Measurements from ENCODE around the gene ZNF365. TPM values are rescaled to one million over a fixed set of nuclear protein-coding genes. Genes with fewer than 3 reads are reported as not detected.
A peak's percentile ranks its signal among the peaks of the same experiment; 100 is the strongest.

Gene ZNF365
- total RNA-seq, 1 donor from 2014 or later = 8.9 TPM

GRCh38 chr10:62336404-62336803 lies 37.8 kb upstream of the ZNF365 start:
- Histone ChIP-seq H4K20me1 (ENCODE audit: insufficient read depth, low read length) (no peaks in the 10 kb centered on the region), H3K4me3 (ENCODE audit: insufficient read depth, low read depth, low read length) (no peak overlapping the region), H3K79me2 (ENCODE audit: insufficient read depth, low read length) (no peaks in the 10 kb centered on the region), H2AFZ (ENCODE audit: low read depth, low read length) (no peak overlapping the region), H3K4me1 (ENCODE audit: insufficient read depth, low read length) (peaks cover 5% of the 10 kb centered on the region), H3K27me3 (ENCODE audit: insufficient read depth, low read length) (no peaks in the 10 kb centered on the region), H3K4me2 (ENCODE audit: low read length) (no peak overlapping the region), H3K27ac (ENCODE audit: low read depth, low read length) (no peak overlapping the region), H3K9ac (ENCODE audit: low read length) (no peak overlapping the region), H3K9me3 (ENCODE audit: insufficient read depth, low read depth, low read length) (no peaks in the 10 kb centered on the region), H3K36me3 (ENCODE audit: insufficient read depth, low read length) (no peaks in the 10 kb centered on the region)
- Mint-ChIP-seq H3K9me3 (ENCODE audit: unreplicated experiment) (peaks cover 24% of the 10 kb centered on the region), H3K36me3 (ENCODE audit: low read depth, unreplicated experiment) (no peaks in the 10 kb centered on the region), H3K27ac (ENCODE audit: unreplicated experiment) (no peak overlapping the region), H3K4me3 (ENCODE audit: unreplicated experiment) (no peak overlapping the region), H3K4me1 (ENCODE audit: low read depth, unreplicated experiment) (no peaks in the 10 kb centered on the region), H3K27me3 (ENCODE audit: low read depth, unreplicated experiment) (no peaks in the 10 kb centered on the region)
- TF ChIP-seq CTCF (IDR thresholded peaks at IDR 0.05; ENCODE audit: insufficient read depth, low read depth, low read length) = no peak
- no peak for TF ChIP-seq EZH2 (IDR thresholded peaks at IDR 0.05; ENCODE audit: insufficient read depth, low read length)
- DNase-seq (ENCODE audit: low read depth) (no peak), FAIRE-seq (no peak)

GRCh38 chr10:62341419-62341818 lies 32.8 kb upstream of the ZNF365 start:
- no peak for FAIRE-seq
- Mint-ChIP-seq H3K36me3 (ENCODE audit: low read depth, unreplicated experiment) (peaks cover 3% of the 10 kb centered on the region), H3K27ac (ENCODE audit: unreplicated experiment) (no peak overlapping the region), H3K27me3 (ENCODE audit: low read depth, unreplicated experiment) (no peaks in the 10 kb centered on the region), H3K4me1 (ENCODE audit: low read depth, unreplicated experiment) (no peaks in the 10 kb centered on the region), H3K4me3 (ENCODE audit: unreplicated experiment) (no peak overlapping the region), H3K9me3 (ENCODE audit: unreplicated experiment) (peaks cover 43% of the 10 kb centered on the region)
- no peaks in the 10 kb centered on the region for H4K20me1 ChIP-seq (ENCODE audit: insufficient read depth, low read length)
- H2AFZ ChIP-seq (ENCODE audit: low read depth, low read length) = no peak overlapping the region
- no peak overlapping the region for H3K4me2 ChIP-seq (ENCODE audit: low read length)
- no peak overlapping the region for H3K9ac ChIP-seq (ENCODE audit: low read length)
- H3K9me3 ChIP-seq (ENCODE audit: insufficient read depth, low read depth, low read length) = peaks cover 8% of the 10 kb centered on the region
- no peak overlapping the region for H3K4me3 ChIP-seq (ENCODE audit: insufficient read depth, low read depth, low read length)
- H3K79me2 ChIP-seq (ENCODE audit: insufficient read depth, low read length) = no peaks in the 10 kb centered on the region
- no peak for TF ChIP-seq CTCF (IDR thresholded peaks at IDR 0.05; ENCODE audit: insufficient read depth, low read depth, low read length)
- no peak for TF ChIP-seq EZH2 (IDR thresholded peaks at IDR 0.05; ENCODE audit: insufficient read depth, low read length)
- no peak overlapping the region for H3K27ac ChIP-seq (ENCODE audit: low read depth, low read length)
- no peaks in the 10 kb centered on the region for H3K27me3 ChIP-seq (ENCODE audit: insufficient read depth, low read length)
- no peaks in the 10 kb centered on the region for H3K4me1 ChIP-seq (ENCODE audit: insufficient read depth, low read length)
- peak; percentile 7 for DNase-seq (ENCODE audit: low read depth)
- H3K36me3 ChIP-seq (ENCODE audit: insufficient read depth, low read length) = no peaks in the 10 kb centered on the region

- no peaks in the 10 kb centered on the region for H3K4me1 ChIP-seq (ENCODE audit: insufficient read depth, low read length)
- no peak overlapping the region for H3K27ac Mint-ChIP-seq (ENCODE audit: unreplicated experiment)
- H3K36me3 Mint-ChIP-seq (ENCODE audit: low read depth, unreplicated experiment) = peaks cover 3% of the 10 kb centered on the region
- H3K4me1 Mint-ChIP-seq (ENCODE audit: low read depth, unreplicated experiment) = no peaks in the 10 kb centered on the region
- H2AFZ ChIP-seq (ENCODE audit: low read depth, low read length) = no peak overlapping the region
- no peaks in the 10 kb centered on the region for H3K27me3 ChIP-seq (ENCODE audit: insufficient read depth, low read length)
- no peak overlapping the region for H3K4me3 ChIP-seq (ENCODE audit: insufficient read depth, low read depth, low read length)
- no peaks in the 10 kb centered on the region for H3K27me3 Mint-ChIP-seq (ENCODE audit: low read depth, unreplicated experiment)
- no peaks in the 10 kb centered on the region for H4K20me1 ChIP-seq (ENCODE audit: insufficient read depth, low read length)
- H3K9me3 Mint-ChIP-seq (ENCODE audit: unreplicated experiment) = peaks cover 47% of the 10 kb centered on the region
- no peak overlapping the region for H3K27ac ChIP-seq (ENCODE audit: low read depth, low read length)
- H3K9me3 ChIP-seq (ENCODE audit: insufficient read depth, low read depth, low read length) = peaks cover 8% of the 10 kb centered on the region
- H3K79me2 ChIP-seq (ENCODE audit: insufficient read depth, low read length) = no peaks in the 10 kb centered on the region
- H3K9ac ChIP-seq (ENCODE audit: low read length) = no peak overlapping the region
- TF ChIP-seq CTCF (IDR thresholded peaks at IDR 0.05; ENCODE audit: insufficient read depth, low read depth, low read length) = no peak
- FAIRE-seq (no peak), DNase-seq (ENCODE audit: low read depth) (no peak)
- no peak overlapping the region for H3K4me2 ChIP-seq (ENCODE audit: low read length)
- no peaks in the 10 kb centered on the region for H3K36me3 ChIP-seq (ENCODE audit: insufficient read depth, low read length)
- no peak overlapping the region for H3K4me3 Mint-ChIP-seq (ENCODE audit: unreplicated experiment)
Observed at GRCh38 chr10:62343000-62343399, 31.2 kb upstream of the ZNF365 start.
